ENCODE results near the gene PDE4A. TPM values are rescaled to one million over a fixed set of nuclear protein-coding genes. Genes with fewer than 3 reads are reported as not detected.

The PDE4A gene
- polyA plus RNA-seq, 3 donors = 4.7 to 14.8 (median 5.8) TPM

- H3K4me3 ChIP-seq (replicated peaks in 1 of 3; ENCODE audit: low read depth in 2 of 3, low read length in 3 of 3) = no peak overlapping the region
- no peak overlapping the region for H3K4me2 ChIP-seq (replicated peaks; ENCODE audit: extremely low read depth, low read length, poor library complexity, severe bottlenecking)
- Mint-ChIP-seq H3K4me3 (peak overlapping the region in 1 of 2 donors; percentile 32), H3K27me3 (ENCODE audit: low read depth in 3 of 3) (peaks cover 23 to 39% (median 31%) of the 10 kb centered on the region in 3 donors), H3K36me3 (peaks cover 19 to 38% of the 10 kb centered on the region in 2 donors), H3K4me1 (no peaks in the 10 kb centered on the region), H3K27ac (peak overlapping the region in 1 of 7 donors; percentile 36), H3K9me3 (peaks cover 0 to 3% (median 0%) of the 10 kb centered on the region in 7 donors)
- H2AFZ ChIP-seq (ENCODE audit: insufficient read depth, low read depth, low read length, poor library complexity, severe bottlenecking) = no peak overlapping the region
- H3K4me1 ChIP-seq (ENCODE audit: control insufficient read depth in 1 of 2, insufficient read depth in 2 of 2, low read length in 2 of 2) = no peaks in the 10 kb centered on the region
- peaks cover 12% of the 10 kb centered on the region for H4K20me1 ChIP-seq (ENCODE audit: insufficient read depth, low read length)
- peaks cover 0 to 5% of the 10 kb centered on the region in 2 donors for H3K27me3 ChIP-seq (ENCODE audit: control insufficient read depth in 2 of 2, insufficient read depth in 2 of 2, low read length in 2 of 2)
- H3K27ac ChIP-seq (ENCODE audit: low read depth in 1 of 2, low read length in 2 of 2) = no peak overlapping the region
- no peak for DNase-seq
- intact Hi-C loops (cut with micrococcal nuclease) = no loop called here
- whole genome bisulfite sequencing (ENCODE audit: insufficient coverage) = 70% methylated on average over 13 of the region's 25 CpGs
- H3K9me3 ChIP-seq (replicated peaks in 1 of 2; ENCODE audit: control insufficient read depth in 1 of 2, insufficient read depth in 1 of 2, low read length in 2 of 2) = no peaks in the 10 kb centered on the region
- H3K9ac ChIP-seq (ENCODE audit: insufficient read depth, low read length, poor library complexity, severe bottlenecking) = no peak overlapping the region
- no peaks in the 10 kb centered on the region for H3K79me2 ChIP-seq (ENCODE audit: insufficient read depth, low read length)
- TF ChIP-seq, protein P1, sequence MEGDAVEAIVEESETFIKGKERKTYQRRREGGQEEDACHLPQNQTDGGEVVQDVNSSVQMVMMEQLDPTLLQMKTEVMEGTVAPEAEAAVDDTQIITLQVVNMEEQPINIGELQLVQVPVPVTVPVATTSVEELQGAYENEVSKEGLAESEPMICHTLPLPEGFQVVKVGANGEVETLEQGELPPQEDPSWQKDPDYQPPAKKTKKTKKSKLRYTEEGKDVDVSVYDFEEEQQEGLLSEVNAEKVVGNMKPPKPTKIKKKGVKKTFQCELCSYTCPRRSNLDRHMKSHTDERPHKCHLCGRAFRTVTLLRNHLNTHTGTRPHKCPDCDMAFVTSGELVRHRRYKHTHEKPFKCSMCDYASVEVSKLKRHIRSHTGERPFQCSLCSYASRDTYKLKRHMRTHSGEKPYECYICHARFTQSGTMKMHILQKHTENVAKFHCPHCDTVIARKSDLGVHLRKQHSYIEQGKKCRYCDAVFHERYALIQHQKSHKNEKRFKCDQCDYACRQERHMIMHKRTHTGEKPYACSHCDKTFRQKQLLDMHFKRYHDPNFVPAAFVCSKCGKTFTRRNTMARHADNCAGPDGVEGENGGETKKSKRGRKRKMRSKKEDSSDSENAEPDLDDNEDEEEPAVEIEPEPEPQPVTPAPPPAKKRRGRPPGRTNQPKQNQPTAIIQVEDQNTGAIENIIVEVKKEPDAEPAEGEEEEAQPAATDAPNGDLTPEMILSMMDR (IDR thresholded peaks at IDR 0.05) = no peak
- peaks cover 6 to 13% of the 10 kb centered on the region in 2 donors for H3K36me3 ChIP-seq (replicated peaks in 1 of 2; ENCODE audit: control insufficient read depth in 1 of 2, insufficient read depth in 2 of 2, low read length in 2 of 2)
Measured at GRCh38 chr19:10452726-10453618, 32.6 kb downstream of the PDE4A start.

DNA sequence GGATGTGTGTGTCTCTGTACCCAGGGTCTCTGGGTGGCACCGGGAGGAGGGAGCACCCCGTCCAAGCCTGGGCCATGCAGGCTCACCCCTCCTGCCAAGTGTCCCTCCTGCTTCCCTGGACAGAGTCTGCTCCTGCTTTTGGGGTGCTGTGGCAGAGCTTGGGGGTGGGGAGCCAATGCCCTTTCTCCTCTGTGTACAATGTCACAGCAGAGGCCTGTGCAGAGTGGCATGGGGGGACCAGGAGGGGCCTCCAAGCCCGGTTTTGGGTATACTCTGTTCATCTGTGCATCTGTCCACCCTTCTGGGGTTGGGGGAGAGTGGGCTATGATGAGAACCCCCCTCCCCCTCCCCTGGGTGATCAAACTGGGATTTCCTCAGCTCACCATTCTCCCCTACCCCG lies 33.5 kb downstream of the PDE4A start:
- intact Hi-C loops (cut with micrococcal nuclease) = no loop called here
- H3K4me3 ChIP-seq (replicated peaks in 1 of 3; ENCODE audit: low read depth in 2 of 3, low read length in 3 of 3) = no peak overlapping the region
- H3K4me3 Mint-ChIP-seq = peak overlapping the region in 1 of 2 donors; percentile 32
- H3K4me1 ChIP-seq (ENCODE audit: control insufficient read depth in 1 of 2, insufficient read depth in 2 of 2, low read length in 2 of 2) = no peaks in the 10 kb centered on the region
- peaks cover 13 to 33% of the 10 kb centered on the region in 2 donors for H3K36me3 Mint-ChIP-seq
- DNase-seq = no peak
- H3K9ac ChIP-seq (ENCODE audit: insufficient read depth, low read length, poor library complexity, severe bottlenecking) = no peak overlapping the region
- H3K27ac ChIP-seq (ENCODE audit: low read depth in 1 of 2, low read length in 2 of 2) = no peak overlapping the region
- H3K27me3 ChIP-seq (ENCODE audit: control insufficient read depth in 2 of 2, insufficient read depth in 2 of 2, low read length in 2 of 2) = peaks cover 0 to 5% of the 10 kb centered on the region in 2 donors
- no peaks in the 10 kb centered on the region for H3K4me1 Mint-ChIP-seq
- peaks cover 12% of the 10 kb centered on the region for H4K20me1 ChIP-seq (ENCODE audit: insufficient read depth, low read length)
- peaks cover 18 to 36% (median 27%) of the 10 kb centered on the region in 3 donors for H3K27me3 Mint-ChIP-seq (ENCODE audit: low read depth in 3 of 3)
- no peaks in the 10 kb centered on the region for H3K79me2 ChIP-seq (ENCODE audit: insufficient read depth, low read length)
- H3K36me3 ChIP-seq (replicated peaks in 1 of 2; ENCODE audit: control insufficient read depth in 1 of 2, insufficient read depth in 2 of 2, low read length in 2 of 2) = peaks cover 3 to 10% of the 10 kb centered on the region in 2 donors
- H3K4me2 ChIP-seq (replicated peaks; ENCODE audit: extremely low read depth, low read length, poor library complexity, severe bottlenecking) = no peak overlapping the region
- H3K27ac Mint-ChIP-seq = no peak overlapping the region
- H3K9me3 Mint-ChIP-seq = peaks cover 0 to 3% (median 0%) of the 10 kb centered on the region in 7 donors
- TF ChIP-seq, protein P1 (IDR thresholded peaks at IDR 0.05) = no peak
- no peak overlapping the region for H2AFZ ChIP-seq (ENCODE audit: insufficient read depth, low read depth, low read length, poor library complexity, severe bottlenecking)
- WGBS (ENCODE audit: insufficient coverage) = 100% methylated on average over 1 of the region's 4 CpGs
- H3K9me3 ChIP-seq (replicated peaks in 1 of 2; ENCODE audit: control insufficient read depth in 1 of 2, insufficient read depth in 1 of 2, low read length in 2 of 2) = no peaks in the 10 kb centered on the region
